Osteoblast (primary cell): Measurements from ENCODE around the gene AMIGO3. TPM values are rescaled to one million over a fixed set of nuclear protein-coding genes. Genes with fewer than 3 reads are reported as not detected.
A peak's percentile ranks its signal among the peaks of the same experiment; 100 is the strongest.

Experiments
- DNase-seq: peaks from one replicate; pipeline ENCODE4 v3.0.0; 2011; ENCODE audit warnings: low spot score, mixed read lengths; ENCODE audit not compliant: insufficient read length; ENCODE audit errors: missing footprints
- H2AFZ ChIP-seq: 2 replicates; pipeline ENCODE4 v1.6.0; 2011; ENCODE audit warnings: mild to moderate bottlenecking, low read length
- H3K27ac ChIP-seq: 2 replicates; pipeline ENCODE4 v1.5.1; 2011; ENCODE audit warnings: mild to moderate bottlenecking, low read depth, low read length, moderate library complexity
- H3K27me3 ChIP-seq: 2 replicates; pipeline ENCODE4 v1.6.0; 2012; ENCODE audit warnings: mild to moderate bottlenecking, control low read depth, inconsistent platforms, low read length, moderate library complexity; ENCODE audit not compliant: insufficient read depth
- H3K36me3 ChIP-seq: 2 replicates; pipeline ENCODE4 v1.5.1; 2011; ENCODE audit warnings: mild to moderate bottlenecking, low read length, control low read depth, moderate library complexity; ENCODE audit not compliant: insufficient read depth
- H3K4me1 ChIP-seq: 2 replicates; pipeline ENCODE4 v1.5.1; 2011; ENCODE audit warnings: mild to moderate bottlenecking, low read length, control low read depth, moderate library complexity; ENCODE audit not compliant: insufficient read depth
- H3K4me2 ChIP-seq: 2 replicates; pipeline ENCODE4 v1.6.0; 2011; ENCODE audit warnings: mild to moderate bottlenecking, low read length; ENCODE audit not compliant: insufficient read depth
- H3K4me3 ChIP-seq: fragments of 200-600 bp; sonication (generic); 3 replicates; pipeline ENCODE4 v1.5.1; 2012; ENCODE audit warnings: mild to moderate bottlenecking, low read length, inconsistent platforms; ENCODE audit not compliant: insufficient read depth
- H3K79me2 ChIP-seq: 2 replicates; pipeline ENCODE4 v1.6.0; 2012; ENCODE audit warnings: mild to moderate bottlenecking, low read length, control low read depth, inconsistent platforms; ENCODE audit not compliant: insufficient read depth
- H3K9me3 ChIP-seq: 2 replicates; pipeline ENCODE4 v1.5.1; 2011; ENCODE audit warnings: low read depth, low read length, control low read depth
- H4K20me1 ChIP-seq: 2 replicates; pipeline ENCODE4 v1.6.0; 2012; ENCODE audit warnings: mild to moderate bottlenecking, low read length, control low read depth; ENCODE audit not compliant: insufficient read depth
- CTCF ChIP-seq: IDR thresholded peaks from 2 replicates; pipeline ENCODE4 v1.5.1; 2011; ENCODE audit warnings: mild to moderate bottlenecking, low read depth, low read length, moderate library complexity; ENCODE audit errors: extremely low read depth
- total RNA-seq: library from RNA; depleted of rRNA; stranded (reverse); fragments of >200 nt; gene quantifications from 2 replicates; pipeline ENCODE4 v1.2.3, GENCODE V29; 2012

The AMIGO3 gene
- total RNA-seq, 1 donor: 1.8 TPM

- peak overlapping the region; percentile 87 for H2AFZ ChIP-seq
- peaks cover 16% of the 10 kb centered on the region for H3K4me1 ChIP-seq
- peak overlapping the region; percentile 85 for H3K27ac ChIP-seq
- peak overlapping the region; percentile 87 for H3K4me3 ChIP-seq
- peaks cover 26% of the 10 kb centered on the region for H3K79me2 ChIP-seq
- peaks cover 27% of the 10 kb centered on the region for H3K36me3 ChIP-seq
- no peaks in the 10 kb centered on the region for H3K9me3 ChIP-seq
- peaks cover 23% of the 10 kb centered on the region for H4K20me1 ChIP-seq
- DNase-seq: peak; percentile 89
- no peak for TF ChIP-seq CTCF
- H3K4me2 ChIP-seq: peak overlapping the region; percentile 85
- H3K27me3 ChIP-seq: no peaks in the 10 kb centered on the region
These were observed 46.3 kb downstream of the AMIGO3 start for GRCh38 chr3:49673121-49673714.

GRCh38 chr3:49671291-49672288, 47.9 kb downstream of the AMIGO3 start:
- DNase-seq: peak; percentile 97
- peak; percentile 93 for TF ChIP-seq CTCF
- peaks cover 25% of the 10 kb centered on the region for H3K79me2 ChIP-seq
- no peaks in the 10 kb centered on the region for H3K9me3 ChIP-seq
- no peak overlapping the region for H3K27ac ChIP-seq
- H3K4me2 ChIP-seq: no peak overlapping the region
- no peak overlapping the region for H2AFZ ChIP-seq
- peaks cover 19% of the 10 kb centered on the region for H3K4me1 ChIP-seq
- H3K36me3 ChIP-seq: peaks cover 11% of the 10 kb centered on the region
- H3K27me3 ChIP-seq: peaks cover 3% of the 10 kb centered on the region
- no peak overlapping the region for H3K4me3 ChIP-seq
- H4K20me1 ChIP-seq: peaks cover 19% of the 10 kb centered on the region

- H3K36me3 ChIP-seq: peaks cover 4% of the 10 kb centered on the region
- H3K27ac ChIP-seq: no peak overlapping the region
- no peak overlapping the region for H3K4me3 ChIP-seq
- H4K20me1 ChIP-seq: peaks cover 15% of the 10 kb centered on the region
- H2AFZ ChIP-seq: no peak overlapping the region
- peaks cover 3% of the 10 kb centered on the region for H3K27me3 ChIP-seq
- H3K79me2 ChIP-seq: peaks cover 20% of the 10 kb centered on the region
- H3K9me3 ChIP-seq: no peaks in the 10 kb centered on the region
- no peak overlapping the region for H3K4me2 ChIP-seq
- TF ChIP-seq CTCF: no peak
- DNase-seq: no peak
- H3K4me1 ChIP-seq: peaks cover 19% of the 10 kb centered on the region
These were observed 48.6 kb downstream of the AMIGO3 start for GRCh38 chr3:49670940-49671290.

- H3K4me1 ChIP-seq: peaks cover 19% of the 10 kb centered on the region
- H3K79me2 ChIP-seq: peaks cover 6% of the 10 kb centered on the region
- peak; percentile 78 for DNase-seq
- no peak overlapping the region for H2AFZ ChIP-seq
- H3K9me3 ChIP-seq: no peaks in the 10 kb centered on the region
- peaks cover 9% of the 10 kb centered on the region for H4K20me1 ChIP-seq
- H3K36me3 ChIP-seq: no peaks in the 10 kb centered on the region
- no peak overlapping the region for H3K4me3 ChIP-seq
- TF ChIP-seq CTCF: no peak
- peaks cover 3% of the 10 kb centered on the region for H3K27me3 ChIP-seq
- H3K4me2 ChIP-seq: no peak overlapping the region
- no peak overlapping the region for H3K27ac ChIP-seq
These were observed 50.1 kb downstream of the AMIGO3 start for GRCh38 chr3:49669352-49669751.
